GM19025 (cell line): Measurements from ENCODE around the gene UBL7.

ENCODE experiments used
- ATAC-seq: cut with Tn5 transposase; IDR thresholded peaks from one replicate; pipeline ENCODE4 v1.9.1; 2021; ENCODE audit warnings: mild to moderate bottlenecking, low read depth, moderate library complexity; ENCODE audit not compliant: unreplicated experiment

The UBL7 gene

DNA sequence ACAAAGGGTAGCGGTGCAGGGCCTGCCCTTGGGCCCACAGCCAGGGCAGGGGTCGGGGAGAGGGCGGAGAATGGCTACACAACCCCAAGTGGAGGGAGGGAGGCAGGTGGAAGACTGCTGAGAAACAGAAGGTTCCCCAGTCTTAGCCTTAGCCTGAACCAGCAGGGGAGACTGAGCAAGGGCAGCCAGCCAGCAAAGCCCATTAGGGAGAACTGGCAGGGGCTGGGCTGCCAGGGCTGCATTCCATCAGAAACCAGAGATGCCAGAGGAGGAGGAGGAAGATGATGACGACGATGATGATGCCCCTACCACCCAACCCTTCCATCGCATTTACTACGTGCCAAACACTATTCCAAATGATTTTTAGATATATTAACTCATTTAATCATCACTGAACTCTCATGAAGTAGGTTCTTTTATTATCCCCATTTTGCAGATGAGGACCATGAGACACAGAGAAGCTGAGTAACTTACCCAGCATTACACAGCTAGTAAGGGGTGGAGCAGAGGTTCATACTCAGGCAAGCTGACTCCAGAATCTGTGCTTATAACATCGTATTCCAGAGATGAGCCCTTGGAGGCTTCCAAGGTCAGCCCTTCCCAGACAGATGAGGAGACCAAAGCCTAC lies 35.9 kb downstream of the UBL7 start:
- no peak for ATAC-seq

DNA sequence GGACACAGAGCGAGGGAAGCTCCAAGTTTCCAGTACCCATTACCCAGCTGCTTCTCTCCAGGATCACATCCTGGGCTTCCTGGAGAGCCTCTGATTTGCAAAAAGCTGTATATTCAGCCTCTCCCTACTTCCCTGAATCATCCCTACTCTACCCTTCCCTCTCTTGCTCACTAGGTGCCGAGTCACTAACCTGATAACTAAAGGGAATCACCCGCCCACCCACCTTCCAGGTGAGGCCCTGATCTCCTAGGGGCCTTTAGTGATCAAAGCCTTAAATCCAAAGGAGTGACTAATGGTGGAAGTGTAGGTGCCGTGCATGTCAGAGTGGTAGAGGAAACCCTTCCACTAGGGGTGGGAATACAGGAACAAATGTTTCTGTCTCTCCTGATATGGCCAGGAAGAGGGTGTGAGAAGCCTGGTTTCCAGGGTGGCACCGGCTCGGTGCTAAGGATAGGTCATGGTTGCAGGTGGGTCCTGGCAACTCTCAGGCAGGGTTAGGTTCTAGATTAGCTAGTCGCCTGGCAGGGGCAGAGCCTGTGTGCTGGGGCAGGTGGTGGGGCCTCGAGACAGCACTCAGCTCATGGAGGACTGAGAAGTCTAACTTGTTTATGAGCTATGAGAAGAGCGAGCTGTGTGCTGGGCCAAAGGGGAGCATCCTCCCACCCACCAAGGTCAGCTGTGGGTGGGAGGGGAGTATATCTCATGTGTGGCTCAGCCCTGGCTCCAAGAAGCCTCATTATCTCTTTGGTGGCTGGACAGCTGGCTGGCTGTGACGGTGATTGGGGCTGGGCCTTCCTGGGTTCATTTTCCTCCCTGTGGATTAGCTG lies 37.3 kb downstream of the UBL7 start:
- no peak for ATAC-seq

DNA sequence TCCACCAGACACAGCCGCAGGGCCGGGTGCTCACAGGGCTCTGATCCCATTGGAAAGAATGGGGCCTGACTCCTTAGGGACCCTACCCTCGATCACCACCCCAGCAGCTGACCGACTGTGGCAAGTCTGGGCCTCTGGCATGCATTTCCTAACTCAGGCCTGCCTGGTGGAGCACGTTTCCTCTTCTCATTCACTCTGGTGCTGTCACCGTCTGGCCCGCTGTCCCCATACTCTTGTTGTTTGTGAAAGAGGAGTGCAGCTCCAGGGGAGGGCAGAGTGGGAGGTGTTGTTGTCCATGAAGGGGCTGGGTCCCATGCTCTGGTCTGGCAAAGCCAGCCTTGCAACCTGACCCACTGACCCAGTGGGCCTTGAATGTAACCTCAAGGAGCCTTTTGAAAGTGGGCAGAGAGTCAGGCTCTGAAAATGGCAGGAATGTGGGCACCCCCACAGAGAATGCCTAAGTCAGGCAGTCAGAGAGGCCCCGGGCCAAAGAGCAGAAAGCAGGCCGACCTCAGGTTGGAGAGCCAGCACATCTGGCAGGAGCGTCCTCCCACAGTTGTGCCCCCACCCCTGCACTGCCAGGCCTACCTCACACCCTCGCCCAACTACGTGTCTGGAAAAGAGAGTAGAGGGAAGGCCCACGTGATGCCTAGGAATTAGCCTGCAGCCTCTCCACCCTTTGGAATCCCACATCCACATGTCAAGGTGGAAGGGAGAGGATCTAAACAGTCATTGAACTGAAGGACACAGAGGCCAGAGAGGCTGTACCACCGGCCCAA lies 38.1 kb downstream of the UBL7 start:
- ATAC-seq: no peak

DNA sequence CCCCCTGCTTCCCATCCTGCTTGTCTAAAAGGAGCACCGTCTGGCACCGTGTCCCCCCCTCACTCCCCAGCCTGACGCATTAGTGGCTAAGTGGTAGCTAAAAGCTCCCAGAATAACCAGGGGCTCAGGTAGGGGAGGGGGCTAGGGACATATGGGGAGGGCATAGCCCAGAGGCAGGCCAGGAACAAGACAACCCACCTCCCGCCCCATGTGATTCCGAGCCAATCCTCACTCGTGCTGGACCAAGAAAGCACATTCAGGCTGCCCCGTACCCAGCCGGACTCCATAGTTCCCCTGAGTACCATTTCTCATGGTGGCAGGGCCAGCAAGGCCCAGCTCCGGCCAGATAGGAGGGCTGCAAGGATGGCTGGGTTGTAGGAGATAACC lies 38.7 kb downstream of the UBL7 start:
- ATAC-seq: no peak

DNA sequence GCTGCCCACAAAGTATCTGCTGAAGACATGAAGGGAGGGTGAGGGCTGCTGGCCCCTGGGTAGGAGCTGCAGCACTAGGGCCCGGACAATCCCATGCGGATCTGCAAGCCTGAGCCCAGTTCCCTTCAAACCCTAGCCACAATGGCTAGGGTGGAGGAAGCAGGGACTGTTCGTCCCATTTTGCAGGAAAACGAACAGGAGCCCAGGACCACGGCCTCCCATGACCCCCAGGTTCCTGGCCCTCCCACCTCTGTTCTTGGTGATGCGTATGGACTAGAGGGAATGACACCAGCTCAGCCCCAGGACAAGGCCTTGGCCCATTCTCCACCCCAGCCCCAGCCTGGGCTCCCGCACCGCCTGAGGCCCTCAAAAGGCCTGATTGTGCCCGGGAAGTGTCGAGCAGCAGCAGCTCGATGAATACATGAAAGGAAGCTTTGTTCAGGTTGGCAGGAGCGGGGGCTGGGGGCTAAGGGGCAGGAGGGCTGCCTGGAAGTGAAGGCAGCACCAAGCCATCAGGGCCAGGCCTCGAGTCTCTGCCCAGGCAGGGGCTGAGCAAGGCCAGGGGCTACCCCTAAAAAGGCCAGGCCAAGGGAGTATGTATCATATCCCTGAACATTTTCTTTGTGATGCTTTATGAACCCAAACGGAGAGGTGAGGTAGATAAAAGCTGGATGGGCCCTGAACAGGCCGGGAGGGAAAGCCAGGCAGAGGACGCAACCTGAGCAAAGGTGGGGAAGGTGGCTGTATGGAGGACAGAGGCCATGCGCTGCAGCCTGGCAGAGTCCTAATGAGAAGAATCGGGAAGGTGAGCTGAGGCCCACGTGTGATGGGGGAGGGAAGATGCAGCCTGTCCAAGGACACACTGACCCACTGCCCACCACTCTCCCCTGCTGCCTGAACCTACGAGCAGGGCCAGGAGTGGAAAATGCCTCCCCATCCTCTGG lies 39.4 kb downstream of the UBL7 start:
- no peak for ATAC-seq

DNA sequence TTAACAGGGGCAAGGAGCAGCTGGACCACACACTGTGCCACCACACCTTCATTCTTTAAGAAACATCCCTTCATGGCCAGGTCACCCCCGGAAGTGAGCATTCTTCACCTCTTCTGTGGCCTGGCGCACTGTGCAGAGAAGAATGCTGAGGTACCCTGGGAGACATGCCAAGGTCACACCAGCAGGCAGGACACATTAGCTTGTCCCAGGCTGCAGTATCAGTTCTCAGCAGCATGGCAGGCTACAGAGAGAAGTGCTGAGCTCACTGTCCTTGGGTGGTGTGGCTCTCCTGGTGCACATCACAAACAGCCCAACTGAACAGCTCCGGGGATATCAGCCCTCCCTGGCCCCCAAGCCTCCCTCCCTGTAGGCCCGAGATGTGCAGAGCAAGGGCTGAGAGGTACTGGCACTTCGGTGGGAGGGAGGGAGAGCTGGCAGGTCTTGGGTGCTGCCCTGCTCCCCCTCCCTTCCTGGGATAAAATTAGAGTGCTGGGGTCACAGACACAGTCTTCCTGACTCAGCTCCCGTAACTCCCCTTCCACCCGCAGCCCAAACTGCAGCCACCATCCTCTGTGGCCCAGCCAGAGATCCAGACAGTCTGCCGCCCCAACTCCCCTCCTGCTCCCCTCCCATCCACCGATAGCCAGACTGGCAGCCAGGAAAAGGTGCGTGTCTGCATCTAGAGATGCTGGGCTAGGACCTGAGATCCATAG lies 40.6 kb downstream of the UBL7 start:
- no peak for ATAC-seq

DNA sequence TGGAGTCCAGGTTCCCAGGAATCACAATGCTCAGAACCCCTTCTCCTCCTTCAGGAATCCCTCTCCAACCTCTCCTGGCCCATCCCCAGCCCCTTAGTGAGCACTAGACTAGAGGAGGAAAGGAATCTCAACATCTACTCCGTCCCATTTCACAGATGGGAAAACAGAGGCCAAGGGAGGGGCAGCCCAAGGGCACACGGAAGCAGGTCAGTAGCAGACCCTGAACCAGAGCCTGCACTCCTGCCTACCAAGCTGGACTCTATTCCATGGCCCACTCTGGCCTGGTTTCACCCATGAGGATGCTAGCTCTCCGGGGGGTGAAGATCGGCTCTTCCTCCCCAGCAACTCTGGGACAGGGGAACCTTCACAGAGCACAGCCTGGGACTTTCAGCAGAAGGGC lies 41.5 kb downstream of the UBL7 start:
- no peak for ATAC-seq

DNA sequence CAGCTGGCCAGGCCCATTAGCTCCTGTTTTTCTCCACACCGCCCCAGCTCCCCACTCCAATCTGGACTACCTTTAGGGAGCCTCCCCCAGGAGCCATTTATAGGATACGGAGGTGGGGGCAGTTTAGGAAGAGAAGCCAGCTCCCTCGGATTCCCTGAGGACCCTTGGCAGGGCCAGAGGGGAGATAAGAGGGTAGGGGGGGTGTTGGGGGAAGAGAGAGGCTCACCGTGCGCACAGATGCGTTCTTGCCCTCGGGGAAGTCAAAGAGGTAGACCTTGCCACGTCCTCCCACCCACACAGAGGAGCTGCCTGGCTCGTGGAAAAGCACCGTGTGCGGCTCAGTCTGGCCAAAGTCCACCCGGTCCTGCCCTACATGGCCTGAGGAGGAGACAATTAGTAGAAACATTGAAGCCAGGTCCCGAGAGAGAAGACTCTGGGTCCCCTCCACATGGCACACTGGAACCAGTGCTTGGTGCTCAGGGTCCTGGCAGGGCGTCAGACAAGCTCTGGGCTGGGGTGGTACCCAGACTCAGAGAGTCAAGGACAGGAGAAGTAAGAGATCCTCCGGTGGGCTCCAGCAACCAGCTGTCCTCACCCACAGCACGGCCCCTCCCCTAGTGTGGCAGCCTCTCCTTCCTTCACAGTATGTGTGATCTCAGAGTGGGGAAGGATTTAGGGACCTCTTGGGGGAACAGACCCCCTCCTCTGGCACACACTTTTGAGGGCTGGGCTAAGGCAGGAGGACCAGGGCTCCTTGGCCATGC lies 42.2 kb downstream of the UBL7 start:
- no peak for ATAC-seq

DNA sequence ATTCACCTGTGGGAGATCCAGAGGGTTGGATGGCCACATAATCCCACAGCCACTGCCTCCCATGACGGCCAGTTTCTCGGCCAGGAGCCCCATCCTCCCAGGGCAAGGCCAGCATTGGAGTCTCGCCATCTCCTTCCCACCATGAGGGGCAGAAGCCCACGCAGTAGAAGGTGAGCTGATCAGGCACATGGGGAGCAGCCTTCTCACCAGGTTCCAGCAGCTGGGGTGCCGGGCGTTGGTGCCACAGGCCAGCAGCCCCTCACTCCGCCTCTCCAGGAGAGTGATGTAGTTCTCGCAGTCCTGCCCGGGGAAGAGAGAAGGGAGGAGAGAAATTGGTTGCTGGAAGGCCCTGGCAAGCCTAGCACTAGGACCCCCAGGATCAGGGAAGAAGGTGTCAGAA lies 43.3 kb downstream of the UBL7 start:
- no peak for ATAC-seq

DNA sequence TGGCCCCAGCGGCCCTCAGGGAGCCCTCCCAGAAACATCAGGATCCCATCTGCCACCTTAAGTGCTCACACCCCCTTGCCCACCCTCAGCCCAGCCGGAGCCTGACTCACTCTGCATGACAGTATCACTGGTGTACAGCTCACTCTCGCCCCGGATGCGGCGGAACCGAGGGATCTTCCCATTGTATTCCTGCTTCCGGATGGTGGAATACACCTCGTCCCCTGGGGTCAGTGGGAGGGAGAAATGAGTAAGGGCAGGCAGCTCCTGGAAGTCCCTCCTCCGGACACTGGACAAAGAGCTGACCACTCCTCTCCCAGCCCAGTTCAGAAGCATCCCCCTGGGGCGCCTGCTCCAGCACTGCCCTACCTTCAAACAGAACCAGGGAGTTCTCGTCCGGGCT lies 43.7 kb downstream of the UBL7 start:
- no peak for ATAC-seq

DNA sequence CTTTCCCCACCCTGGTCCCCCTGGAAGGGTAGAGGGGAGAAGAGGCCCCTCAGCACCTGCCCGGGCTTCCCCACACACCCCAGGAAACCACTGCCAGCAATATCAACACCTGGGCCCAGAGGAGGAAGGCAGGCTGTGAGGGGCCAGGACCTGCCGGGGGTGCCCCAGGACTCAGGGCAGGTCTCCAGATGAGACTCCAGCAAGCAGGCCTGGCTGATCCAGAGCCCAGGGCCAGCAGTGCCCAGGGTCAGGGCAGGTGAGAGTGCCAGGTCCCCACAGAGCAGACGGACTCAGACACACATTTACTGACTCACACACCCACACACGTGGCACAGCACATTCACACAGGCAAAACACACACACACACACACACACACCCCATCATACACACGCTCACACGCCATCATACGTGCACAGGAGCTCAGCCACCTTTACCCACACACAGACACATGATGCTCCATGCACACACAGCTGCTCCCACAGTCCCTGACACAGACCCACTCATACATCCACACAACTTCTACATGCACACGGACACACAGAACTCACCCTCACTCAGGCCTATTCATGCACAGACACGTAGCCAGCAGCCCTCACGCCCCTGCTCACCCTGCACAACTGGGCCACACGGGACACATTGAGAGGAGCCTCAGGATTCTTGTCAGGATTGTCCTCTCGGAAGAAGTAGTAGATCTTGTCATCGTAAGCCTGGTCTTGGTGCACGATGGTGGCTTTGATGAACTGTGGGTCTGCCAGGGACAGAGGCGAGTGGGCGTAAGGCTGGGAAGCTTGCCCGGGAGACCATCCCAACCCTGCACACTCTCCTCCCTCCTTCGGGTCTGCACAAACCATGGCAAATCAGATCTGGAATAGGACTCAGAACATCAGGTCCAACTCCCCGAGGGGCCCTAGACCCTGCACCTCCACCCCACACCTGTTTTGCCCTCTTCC lies 44.7 kb downstream of the UBL7 start:
- no peak for ATAC-seq

DNA sequence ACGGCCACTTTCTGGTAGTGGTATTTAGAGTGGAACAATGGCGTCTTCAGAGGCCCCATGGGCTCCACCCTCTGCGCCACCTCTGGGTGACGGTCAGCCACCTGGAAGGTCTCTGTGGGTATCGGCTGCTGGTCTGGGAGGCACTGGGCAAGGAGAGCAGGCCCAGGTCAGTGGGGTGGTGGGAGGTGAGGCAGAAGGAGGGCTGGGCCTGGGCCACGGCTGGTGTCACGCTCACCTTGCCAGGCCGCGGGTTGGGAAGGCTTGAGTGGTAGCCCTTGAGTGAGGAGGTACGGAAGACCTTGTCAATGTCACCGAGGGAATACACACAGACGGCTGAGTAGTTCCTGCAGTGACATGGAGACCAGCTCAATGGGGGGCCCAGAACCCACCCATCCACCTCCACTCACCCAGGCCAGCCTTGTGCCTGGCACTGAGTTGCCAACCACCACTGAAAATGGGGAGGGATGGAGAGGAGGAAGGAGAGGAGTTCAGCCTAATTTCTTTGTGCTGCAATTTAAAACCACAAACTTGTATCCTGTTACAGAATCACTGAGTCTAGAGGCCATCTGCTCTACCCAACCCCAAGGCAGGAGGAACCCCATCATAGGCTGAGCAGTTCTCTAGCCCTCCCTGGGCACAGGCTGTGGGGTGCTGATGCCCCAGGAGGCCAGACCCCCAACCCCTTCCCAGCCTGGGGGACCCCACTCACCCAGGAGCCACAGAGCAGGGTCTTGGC lies 46.2 kb downstream of the UBL7 start:
- ATAC-seq: no peak

DNA sequence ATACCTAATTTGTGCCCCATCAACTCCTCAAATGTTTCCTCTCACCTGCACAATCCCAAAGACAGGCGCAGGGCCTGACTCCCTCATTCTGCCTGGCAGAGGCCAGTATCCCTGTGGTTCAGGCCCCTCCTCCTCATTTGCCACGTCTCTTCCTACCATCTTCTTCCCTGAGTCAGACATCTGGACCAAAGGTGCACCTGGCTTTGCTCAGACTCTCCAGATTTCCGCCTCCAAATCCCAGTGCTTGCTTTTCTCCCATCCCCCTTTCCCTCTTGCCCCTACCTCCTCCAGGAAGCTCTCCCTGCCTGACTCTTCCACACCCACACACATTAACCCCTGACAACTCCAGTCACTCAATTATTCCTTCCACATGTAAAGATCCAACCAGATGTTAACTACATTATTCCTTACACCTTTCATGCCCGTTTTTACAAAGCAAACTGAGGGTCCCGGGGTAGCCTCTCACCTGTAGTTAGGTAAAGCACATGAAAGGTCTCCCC lies 46.8 kb downstream of the UBL7 start:
- ATAC-seq: no peak

DNA sequence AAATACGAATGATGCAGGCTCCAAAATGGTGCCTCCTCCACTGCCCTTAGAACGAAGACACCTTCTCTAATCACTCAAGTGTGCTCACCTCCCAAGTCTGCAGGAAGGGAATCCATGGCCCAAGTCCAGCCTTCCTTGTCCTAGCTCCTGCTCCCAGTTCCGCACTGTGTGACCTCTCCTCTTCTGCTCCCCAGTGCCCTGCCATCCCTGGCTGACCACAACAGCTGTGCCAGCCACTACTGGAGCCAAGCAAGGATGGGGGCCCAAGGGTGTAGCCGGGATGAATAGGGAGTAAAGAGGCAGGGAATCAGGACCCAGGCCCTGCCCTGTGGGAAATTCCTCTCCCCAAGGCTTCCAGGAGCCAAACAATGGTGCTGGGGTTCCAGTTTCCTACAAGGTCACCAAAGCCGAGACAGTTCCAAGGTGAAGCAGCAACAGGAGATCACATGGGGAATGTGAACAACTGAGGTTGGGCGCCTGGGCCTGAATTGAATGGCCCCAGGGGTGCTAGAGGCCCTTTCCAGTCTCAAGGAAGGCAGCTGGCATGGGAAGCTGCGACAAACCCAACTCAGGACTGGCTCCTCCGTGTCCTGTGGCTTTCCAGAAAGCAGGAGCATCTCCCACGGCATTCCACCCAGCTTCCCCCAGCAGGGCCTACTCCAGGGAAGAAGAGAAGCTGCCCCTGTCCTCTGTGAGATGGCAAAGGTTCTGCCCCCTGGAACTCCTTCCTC lies 47.4 kb downstream of the UBL7 start:
- ATAC-seq: no peak

DNA sequence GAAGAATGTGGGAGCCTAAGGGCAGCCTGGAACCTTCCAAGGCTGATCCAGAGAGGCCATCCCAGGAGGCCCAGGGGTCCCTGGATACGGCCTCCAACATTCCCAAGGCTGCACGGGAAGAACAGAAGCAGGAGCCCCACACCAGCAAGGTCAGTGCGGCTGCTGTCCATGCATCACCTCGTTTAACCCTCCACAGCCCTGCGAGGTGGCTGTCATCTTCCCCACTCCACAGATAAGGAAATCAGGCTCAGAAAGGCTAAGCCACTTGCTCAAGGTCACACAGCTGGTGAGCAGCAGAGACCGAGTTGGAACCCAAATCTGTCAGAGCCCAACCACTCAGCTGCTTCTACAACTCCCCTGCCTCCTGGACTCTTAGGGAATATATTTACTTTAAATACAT lies 48.8 kb downstream of the UBL7 start:
- no peak for ATAC-seq

DNA sequence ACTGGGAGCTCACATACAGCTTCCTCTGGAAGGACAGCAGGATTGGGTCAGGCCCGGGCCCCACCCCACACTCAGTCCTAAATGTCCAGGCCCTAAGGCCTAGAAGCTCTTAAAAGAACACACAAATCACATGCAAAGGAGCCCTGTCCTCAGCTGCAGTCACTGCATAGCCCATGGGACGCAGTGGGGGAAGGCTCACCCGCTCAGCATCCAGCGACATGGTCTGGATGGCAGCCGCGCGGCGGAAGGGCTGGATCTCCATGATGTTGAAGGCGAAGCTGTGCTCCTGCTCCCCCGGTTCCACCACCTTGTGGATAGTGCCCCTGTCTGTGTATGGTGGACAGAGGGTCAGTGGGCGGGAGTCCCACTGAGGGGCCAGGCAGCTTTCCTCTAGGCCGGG lies 49.3 kb downstream of the UBL7 start:
- no peak for ATAC-seq

DNA sequence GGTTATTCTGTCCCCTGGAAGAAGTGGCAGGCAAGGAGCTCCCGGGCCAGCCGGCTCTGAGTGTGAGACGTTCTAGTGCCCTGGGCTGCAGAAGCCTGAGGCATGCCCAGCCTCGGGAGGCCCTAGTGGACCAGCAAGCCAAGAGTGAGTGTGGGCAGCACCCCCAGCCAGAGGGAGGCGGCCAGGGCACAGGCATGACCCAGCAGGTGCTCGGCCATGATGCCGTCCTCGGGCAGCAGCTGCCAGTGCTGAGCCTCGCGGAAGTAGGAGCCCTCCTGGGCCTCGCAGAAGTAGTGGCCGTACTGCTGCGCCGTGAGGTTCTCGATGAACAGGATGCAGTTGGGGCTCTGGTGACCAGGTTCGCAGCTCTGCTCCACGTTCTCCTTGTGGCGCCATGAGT lies 50.5 kb downstream of the UBL7 start:
- no peak for ATAC-seq
